Astrocyte (in vitro differentiated cells and primary cell): ENCODE results near the gene CABP2. TPM values are rescaled to one million over a fixed set of nuclear protein-coding genes. Genes with fewer than 3 reads are reported as not detected.

Experiments
- DNase-seq: peaks from one replicate; pipeline ENCODE4 v3.0.0-alpha.2; 2010; ENCODE audit warnings: low read depth
- FAIRE-seq: peaks from 2 replicates; lab custom pipeline; 2011; peaks lifted over from hg19 to GRCh38; lab: Jason Lieb, UNC
- H2AFZ ChIP-seq: 2 replicates; pipeline ENCODE4 v1.6.0; 2012; ENCODE audit warnings: low read depth, low read length, inconsistent platforms
- H3K27ac ChIP-seq: 2 replicates; pipeline ENCODE4 v1.5.1; 2011; ENCODE audit warnings: low read depth, low read length, inconsistent platforms
- H3K27me3 ChIP-seq: 2 replicates; pipeline ENCODE4 v1.6.0; 2011; ENCODE audit warnings: low read length, inconsistent platforms; ENCODE audit not compliant: insufficient read depth
- H3K36me3 ChIP-seq: 2 replicates; pipeline ENCODE4 v1.5.1; 2011; ENCODE audit warnings: low read length, inconsistent platforms; ENCODE audit not compliant: insufficient read depth
- H3K4me1 ChIP-seq: 2 replicates; pipeline ENCODE4 v1.5.1; 2011; ENCODE audit warnings: low read length, inconsistent platforms; ENCODE audit not compliant: insufficient read depth
- H3K4me2 ChIP-seq: 2 replicates; pipeline ENCODE4 v1.6.0; 2012; ENCODE audit warnings: low read length, inconsistent platforms
- H3K4me3 ChIP-seq: 2 replicates; pipeline ENCODE4 v1.5.1; 2011; ENCODE audit warnings: low read depth, mild to moderate bottlenecking, low read length, inconsistent platforms; ENCODE audit not compliant: insufficient read depth
- H3K79me2 ChIP-seq: 2 replicates; pipeline ENCODE4 v1.6.0; 2012; ENCODE audit warnings: mild to moderate bottlenecking, low read length, inconsistent platforms; ENCODE audit not compliant: insufficient read depth
- H3K9ac ChIP-seq: 2 replicates; pipeline ENCODE4 v1.6.0; 2012; ENCODE audit warnings: mild to moderate bottlenecking, low read length, inconsistent platforms
- H3K9me3 ChIP-seq: 2 replicates; pipeline ENCODE4 v1.5.1; 2012; ENCODE audit warnings: low read depth, mild to moderate bottlenecking, low read length, inconsistent platforms; ENCODE audit not compliant: insufficient read depth
- H4K20me1 ChIP-seq: 2 replicates; pipeline ENCODE4 v1.6.0; 2012; ENCODE audit warnings: low read length, inconsistent platforms; ENCODE audit not compliant: insufficient read depth
- H3K27ac Mint-ChIP-seq: one replicate; pipeline ENCODE4 v1.8.0; 2021; ENCODE audit warnings: mild to moderate bottlenecking, mixed read lengths; ENCODE audit not compliant: unreplicated experiment
- H3K27me3 Mint-ChIP-seq: one replicate; pipeline ENCODE4 v1.8.0; 2021; ENCODE audit warnings: low read depth, mixed read lengths; ENCODE audit not compliant: unreplicated experiment
- H3K36me3 Mint-ChIP-seq: one replicate; pipeline ENCODE4 v1.8.0; 2021; ENCODE audit warnings: low read depth, mixed read lengths; ENCODE audit not compliant: unreplicated experiment
- H3K4me1 Mint-ChIP-seq: one replicate; pipeline ENCODE4 v1.8.0; 2021; ENCODE audit warnings: low read depth, mixed read lengths; ENCODE audit not compliant: unreplicated experiment
- H3K4me3 Mint-ChIP-seq: one replicate; pipeline ENCODE4 v1.8.0; 2021; ENCODE audit warnings: mild to moderate bottlenecking, moderate library complexity, mixed read lengths; ENCODE audit not compliant: unreplicated experiment
- H3K9me3 Mint-ChIP-seq: one replicate; pipeline ENCODE4 v1.8.0; 2021; ENCODE audit warnings: mild to moderate bottlenecking, mixed read lengths; ENCODE audit not compliant: unreplicated experiment
- CTCF ChIP-seq: IDR thresholded peaks from 2 replicates; pipeline ENCODE4 v1.5.1; 2011; ENCODE audit warnings: low read depth, mild to moderate bottlenecking, inconsistent platforms, low read length, moderate library complexity; ENCODE audit not compliant: insufficient read depth
- EZH2 ChIP-seq: IDR thresholded peaks from 2 replicates; pipeline ENCODE4 v1.6.1; 2012; ENCODE audit warnings: mild to moderate bottlenecking, low read length, inconsistent platforms; ENCODE audit not compliant: insufficient read depth
- total RNA-seq: library from RNA; stranded (reverse); gene quantifications from 2 replicates; pipeline ENCODE4 v1.2.1, GENCODE V29; 2021

The CABP2 gene
- total RNA-seq, 1 donor from 2014 or later = not detected

- Histone ChIP-seq H2AFZ (no peak overlapping the region), H3K4me3 (no peak overlapping the region), H3K27me3 (peaks cover 3% of the 10 kb centered on the region), H3K9me3 (peaks cover 12% of the 10 kb centered on the region), H3K9ac (no peak overlapping the region), H3K79me2 (no peaks in the 10 kb centered on the region), H4K20me1 (no peaks in the 10 kb centered on the region), H3K36me3 (no peaks in the 10 kb centered on the region), H3K4me2 (no peak overlapping the region), H3K27ac (no peak overlapping the region), H3K4me1 (no peaks in the 10 kb centered on the region)
- no peak for TF ChIP-seq CTCF
- TF ChIP-seq EZH2 = no peak
- peaks cover 5% of the 10 kb centered on the region for H3K27me3 Mint-ChIP-seq
- no peak overlapping the region for H3K4me3 Mint-ChIP-seq
- DNase-seq = no peak
- H3K27ac Mint-ChIP-seq = no peak overlapping the region
- FAIRE-seq = no peak
- peaks cover 12% of the 10 kb centered on the region for H3K9me3 Mint-ChIP-seq
- H3K36me3 Mint-ChIP-seq = no peaks in the 10 kb centered on the region
- no peaks in the 10 kb centered on the region for H3K4me1 Mint-ChIP-seq
Measured at GRCh38 chr11:67535561-67535960, 12.3 kb upstream of the CABP2 start.

GRCh38 chr11:67534070-67534679, 10.9 kb upstream of the CABP2 start:
- DNase-seq (no peak), FAIRE-seq (no peak)
- Histone ChIP-seq H3K36me3 (no peaks in the 10 kb centered on the region), H3K9ac (no peak overlapping the region), H3K4me1 (no peaks in the 10 kb centered on the region), H3K79me2 (no peaks in the 10 kb centered on the region), H3K9me3 (peaks cover 12% of the 10 kb centered on the region), H2AFZ (no peak overlapping the region), H3K27me3 (peaks cover 3% of the 10 kb centered on the region), H3K27ac (no peak overlapping the region), H3K4me2 (no peak overlapping the region), H4K20me1 (no peaks in the 10 kb centered on the region), H3K4me3 (no peak overlapping the region)
- Mint-ChIP-seq H3K36me3 (no peaks in the 10 kb centered on the region), H3K27ac (no peak overlapping the region), H3K27me3 (peaks cover 5% of the 10 kb centered on the region), H3K9me3 (peaks cover 12% of the 10 kb centered on the region), H3K4me3 (no peak overlapping the region), H3K4me1 (no peaks in the 10 kb centered on the region)
- no peak for TF ChIP-seq CTCF
- TF ChIP-seq EZH2 = no peak

- H3K4me3 Mint-ChIP-seq = no peak overlapping the region
- TF ChIP-seq CTCF (no peak), EZH2 (no peak)
- H3K9me3 Mint-ChIP-seq = peaks cover 14% of the 10 kb centered on the region
- Histone ChIP-seq H3K79me2 (no peaks in the 10 kb centered on the region), H3K9me3 (peaks cover 12% of the 10 kb centered on the region), H3K4me3 (no peak overlapping the region), H3K27ac (no peak overlapping the region), H3K4me1 (no peaks in the 10 kb centered on the region), H2AFZ (no peak overlapping the region), H3K36me3 (no peaks in the 10 kb centered on the region), H4K20me1 (no peaks in the 10 kb centered on the region), H3K4me2 (no peak overlapping the region), H3K9ac (no peak overlapping the region), H3K27me3 (peaks cover 3% of the 10 kb centered on the region)
- H3K4me1 Mint-ChIP-seq = no peaks in the 10 kb centered on the region
- no peak for DNase-seq
- no peak overlapping the region for H3K27ac Mint-ChIP-seq
- FAIRE-seq = no peak
- no peaks in the 10 kb centered on the region for H3K36me3 Mint-ChIP-seq
- H3K27me3 Mint-ChIP-seq = peaks cover 5% of the 10 kb centered on the region
Measured at GRCh38 chr11:67532889-67533288, 9.6 kb upstream of the CABP2 start.
